Vagina (tissue), 2 donors: ENCODE measurements around the gene ZMYM3. TPM values are rescaled to one million over a fixed set of nuclear protein-coding genes. Genes with fewer than 3 reads are reported as not detected.
A peak's percentile ranks its signal among the peaks of the same experiment; 100 is the strongest.
"Not testable (repeated sequence)": the region's sequence is repeated elsewhere in the genome, so short reads cannot be mapped to it uniquely, and the experiment has no call there.

Experiments used
- DNase-seq, 2 donors: peaks; one replicate each; pipeline ENCODE4 v3.0.0-alpha.2; 2017; ENCODE audit errors: extremely low spot score in 2 of 2
- H3K27ac ChIP-seq: fragments of 200-600 bp; sonication (generic); one replicate; pipeline ENCODE4 v1.5.1; 2019
- H3K27me3 ChIP-seq: fragments of 200-600 bp; sonication (generic); one replicate; pipeline ENCODE4 v1.5.1; 2019
- H3K36me3 ChIP-seq, 2 donors: fragments of 200-600 bp; sonication (generic); one replicate each; pipeline ENCODE4 v1.5.1; 2017 to 2019
- H3K4me1 ChIP-seq: fragments of 200-600 bp; sonication (generic); one replicate; pipeline ENCODE4 v1.5.1; 2019
- H3K4me3 ChIP-seq, 2 donors: fragments of 200-600 bp; sonication (generic); 1 replicate in 1 of 2; 2 replicates in 1 of 2; pipeline ENCODE4 v1.5.1; 2016 to 2019
- H3K9me3 ChIP-seq: fragments of 200-600 bp; sonication (generic); one replicate; pipeline ENCODE4 v1.5.1; 2019
- CTCF ChIP-seq, 3 experiments: fragments of 450-650 bp in 2 of 3; fragments of 200-600 bp in 1 of 3; sonication (generic) in 1 of 3; IDR thresholded peaks; one replicate each; pipeline ENCODE4 v1.5.1; 2017 to 2019; ENCODE audit warnings: antibody characterized with exemption in 3 of 3, mild to moderate bottlenecking in 2 of 3, moderate library complexity in 2 of 3
- POLR2A ChIP-seq, 2 donors: fragments of 450-650 bp; IDR thresholded peaks; one replicate each; pipeline ENCODE4 v1.6.1; 2017; ENCODE audit warnings: antibody characterized with exemption in 2 of 2, mild to moderate bottlenecking in 2 of 2, moderate library complexity in 2 of 2
- POLR2AphosphoS5 ChIP-seq, 2 donors: sonication (generic); formaldehyde crosslinking; IDR thresholded peaks; one replicate each; pipeline ENCODE4 v1.9.0; 2017; ENCODE audit warnings: antibody characterized with exemption in 2 of 2, mild to moderate bottlenecking in 2 of 2, low read depth in 1 of 2; ENCODE audit not compliant: insufficient read depth in 1 of 2
- intact Hi-C: fragments of 100-400 bp; cut with DNase I; formaldehyde crosslinking; loops from one replicate; pipeline ENCODE4 v1.15.1; 2023
- total RNA-seq: library from RNA; depleted of rRNA; stranded (reverse); fragments of >200 nt; gene quantifications from one replicate; pipeline ENCODE4 v1.2.3, GENCODE V29; 2016

The ZMYM3 gene
- total RNA-seq: 27.0 TPM

- H3K27ac ChIP-seq: peak within 1 kb of the TSS; percentile 84
- no peaks in the 10 kb centered on the region for H3K27me3 ChIP-seq
- no peak for DNase-seq
- TF ChIP-seq CTCF (IDR thresholded peaks at IDR 0.05) (no peak), POLR2A (IDR thresholded peaks at IDR 0.05) (peak in 1 of 2 donors; percentile 18), POLR2AphosphoS5 (IDR thresholded peaks at IDR 0.05; ENCODE audit: insufficient read depth in 1 of 2, low read depth in 1 of 2) (peak in 1 of 2 donors; percentile 71)
- H3K4me1 ChIP-seq: peaks cover 16% of the 10 kb centered on the region
- peaks cover 0 to 7% of the 10 kb centered on the region in 2 donors for H3K36me3 ChIP-seq
- no peaks in the 10 kb centered on the region for H3K9me3 ChIP-seq
- H3K4me3 ChIP-seq: peak within 1 kb of the TSS; percentile 56 to 65
- intact Hi-C loops: no loop called here
These were observed at the start of gene ZMYM3 for GRCh38 chrX:71254092-71254963. Gene ZMYM3, minus strand, starts transcription at chrX:71254140. Its CDS starts 885 bp downstream, at chrX:71253255.

- TF ChIP-seq POLR2AphosphoS5 (IDR thresholded peaks at IDR 0.05; ENCODE audit: insufficient read depth in 1 of 2, low read depth in 1 of 2) (no peak), CTCF (IDR thresholded peaks at IDR 0.05) (no peak), POLR2A (IDR thresholded peaks at IDR 0.05) (no peak)
- H3K4me1 ChIP-seq: no peaks in the 10 kb centered on the region
- H3K27me3 ChIP-seq: no peaks in the 10 kb centered on the region
- H3K36me3 ChIP-seq: peaks cover 0 to 24% of the 10 kb centered on the region in 2 donors
- no peaks in the 10 kb centered on the region for H3K9me3 ChIP-seq
- H3K4me3 ChIP-seq: no peak overlapping the region
- no peak for DNase-seq
- H3K27ac ChIP-seq: no peak overlapping the region
- intact Hi-C loops: no loop called here
These were observed 48.7 kb upstream of the ZMYM3 start for GRCh38 chrX:71302461-71303213.

GRCh38 chrX:71301195-71301924 is 47.4 kb upstream of the ZMYM3 start, which contains the start of gene ITGB1BP2:
Gene ITGB1BP2, plus strand, starts transcription at chrX:71301750. Its CDS starts 57 bp downstream, at chrX:71301807.
- peak within 1 kb of the TSS; percentile 6 for H3K27ac ChIP-seq
- TF ChIP-seq POLR2A (IDR thresholded peaks at IDR 0.05): no peak
- TF ChIP-seq CTCF (IDR thresholded peaks at IDR 0.05): no peak
- TF ChIP-seq POLR2AphosphoS5 (IDR thresholded peaks at IDR 0.05; ENCODE audit: insufficient read depth in 1 of 2, low read depth in 1 of 2): no peak

GRCh38 chrX:71300495-71300894 is 46.6 kb upstream of the ZMYM3 start:
- H3K4me3 ChIP-seq, H3K27me3 ChIP-seq, intact Hi-C loops, H3K9me3 ChIP-seq, DNase-seq, H3K4me1 ChIP-seq, H3K27ac ChIP-seq: not testable (repeated sequence)
- peaks cover 0 to 44% of the 10 kb centered on the region in 2 donors for H3K36me3 ChIP-seq

More at GRCh38 chrX:71301195-71301924, 47.4 kb upstream of the ZMYM3 start, which contains the start of gene ITGB1BP2:
- Histone ChIP-seq H3K4me1 (no peaks in the 10 kb centered on the region), H3K9me3 (no peaks in the 10 kb centered on the region), H3K36me3 (peaks cover 0 to 36% of the 10 kb centered on the region in 2 donors), H3K4me3 (no peak within 1 kb of the TSS), H3K27me3 (no peaks in the 10 kb centered on the region)
- no peak for DNase-seq
- intact Hi-C loops: no loop called here

GRCh38 chrX:71300064-71300463 is 46.1 kb upstream of the ZMYM3 start:
- H3K9me3 ChIP-seq, H3K27ac ChIP-seq, intact Hi-C loops, DNase-seq, H3K4me3 ChIP-seq, H3K27me3 ChIP-seq, H3K4me1 ChIP-seq: not testable (repeated sequence)
- peaks cover 0 to 46% of the 10 kb centered on the region in 2 donors for H3K36me3 ChIP-seq
